Kidney tubule cell (primary cell): ENCODE measurements around the gene SPATA18.
A peak's percentile ranks its signal among the peaks of the same experiment; 100 is the strongest.

ENCODE experiments used
- DNase-seq: peaks from one replicate; pipeline ENCODE4 v3.0.0-alpha.2; 2018; ENCODE audit warnings: low spot score

Gene SPATA18

GRCh38 chr4:52051213-52051614 is at the start of gene SPATA18:
Gene SPATA18 (plus strand): TSS chr4:52051304. CDS start chr4:52051705, 401 bp downstream.
- peak; percentile 52 for DNase-seq

- peak; percentile 44 for DNase-seq
These were observed 49.5 kb upstream of the SPATA18 start for GRCh38 chr4:52001616-52002015.

GRCh38 chr4:52004414-52004813 is 46.7 kb upstream of the SPATA18 start:
- no peak for DNase-seq

GRCh38 chr4:52005604-52006273 is 45.4 kb upstream of the SPATA18 start:
- no peak for DNase-seq

GRCh38 chr4:52006887-52007286 is 44.2 kb upstream of the SPATA18 start:
- DNase-seq = no peak

- DNase-seq = no peak
These were observed 40.1 kb upstream of the SPATA18 start for GRCh38 chr4:52010986-52011385.

GRCh38 chr4:52012651-52013050 is 38.5 kb upstream of the SPATA18 start:
- DNase-seq = no peak

GRCh38 chr4:52014903-52015302 is 36.2 kb upstream of the SPATA18 start:
- DNase-seq = no peak

GRCh38 chr4:52015366-52015765 is 35.7 kb upstream of the SPATA18 start:
- DNase-seq = no peak

- DNase-seq = no peak
These were observed 34.1 kb upstream of the SPATA18 start for GRCh38 chr4:52016981-52017380.

- no peak for DNase-seq
These were observed 33.3 kb upstream of the SPATA18 start for GRCh38 chr4:52017814-52018213.

GRCh38 chr4:52019936-52020657 is 31.0 kb upstream of the SPATA18 start, which contains the start of gene LRRC66:
Gene LRRC66 (minus strand): TSS chr4:52020363. CDS start chr4:52017613, 2,750 bp downstream.
- DNase-seq = peak; percentile 22

GRCh38 chr4:52028970-52029369 is 22.1 kb upstream of the SPATA18 start:
- peak; percentile 66 for DNase-seq

- no peak for DNase-seq
These were observed 19.1 kb upstream of the SPATA18 start for GRCh38 chr4:52032005-52032404.

GRCh38 chr4:52035190-52035589 is 15.9 kb upstream of the SPATA18 start:
- no peak for DNase-seq

- no peak for DNase-seq
These were observed 14.1 kb upstream of the SPATA18 start for GRCh38 chr4:52036886-52037530.

GRCh38 chr4:52037689-52038102 is 13.4 kb upstream of the SPATA18 start:
- DNase-seq = peak; percentile 33

GRCh38 chr4:52038103-52038912 is 12.8 kb upstream of the SPATA18 start, which contains the start of gene SGCB:
Gene SGCB (minus strand): TSS chr4:52038299. CDS start chr4:52038259, 40 bp downstream.
- DNase-seq = peak; percentile 65

- no peak for DNase-seq
These were observed 6.1 kb upstream of the SPATA18 start for GRCh38 chr4:52045028-52045427.

- DNase-seq = no peak
These were observed 1.8 kb upstream of the SPATA18 start for GRCh38 chr4:52049266-52049665.

GRCh38 chr4:52051615-52052474 is 741 bp downstream of the SPATA18 start:
- DNase-seq = peak; percentile 86
